Measurements from ENCODE around the gene KCNH2.

KCNH2 gene

GRCh38 chr7:150901160-150902035 is 76.7 kb downstream of the KCNH2 start:
- DNase-seq = peak; percentile 34

- no peak for DNase-seq
Measured at GRCh38 chr7:150900675-150901074, 77.4 kb downstream of the KCNH2 start.

GRCh38 chr7:150898475-150899011 is 79.6 kb downstream of the KCNH2 start:
- peak; percentile 85 for DNase-seq

- no peak for DNase-seq
Measured at GRCh38 chr7:150897502-150898474, 80.3 kb downstream of the KCNH2 start.

- DNase-seq = no peak
Measured at GRCh38 chr7:150896562-150897209, 81.4 kb downstream of the KCNH2 start.

GRCh38 chr7:150895809-150896208 is 82.3 kb downstream of the KCNH2 start:
- no peak for DNase-seq
